Measurements from ENCODE around the gene NCOA5.

DNA sequence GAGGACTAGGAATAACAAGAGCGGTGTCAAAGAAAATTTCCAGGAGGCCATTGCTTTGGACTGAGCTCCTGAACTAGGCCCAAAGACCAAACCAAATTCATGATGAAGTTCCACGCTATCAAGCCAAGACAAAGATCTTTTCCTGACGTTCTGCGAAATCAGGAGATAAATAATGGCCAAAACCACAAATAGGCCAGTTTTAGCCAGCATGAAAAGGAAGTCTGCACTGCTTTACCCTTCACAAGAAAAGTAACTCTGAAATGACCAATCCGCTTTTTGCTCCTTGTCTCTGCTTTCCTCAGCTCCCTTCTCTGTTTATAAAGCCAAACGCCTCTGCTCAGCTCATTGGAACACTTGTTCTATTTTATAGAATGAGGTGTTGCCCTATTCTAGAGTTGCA, 6.7 kb downstream of the NCOA5 start:
- TF ChIP-seq POLR2AphosphoS5 (IDR thresholded peaks at IDR 0.05; ENCODE audit: low read depth, low read length): no peak
- no peak for TF ChIP-seq POLR2A (IDR thresholded peaks at IDR 0.05; ENCODE audit: low read depth, low read length)
